ENCODE results near the gene SLC49A3. TPM values are rescaled to one million over a fixed set of nuclear protein-coding genes. Genes with fewer than 3 reads are reported as not detected.

Gene SLC49A3
- polyA plus RNA-seq, 1 experiment = 2.8 TPM

- Histone ChIP-seq H3K36me3 (ENCODE audit: control insufficient read depth, insufficient read depth, low read length) (peaks cover 5% of the 10 kb centered on the region; the same call in 1 of the 2 replicates), H3K27me3 (ENCODE audit: control insufficient read depth, insufficient read depth, low read length) (peaks cover 3% of the 10 kb centered on the region), H3K4me3 (ENCODE audit: low read depth, low read length) (peak within 1 kb of the TSS; percentile 96)
- DNase-seq (ENCODE audit: low read depth) = peak; percentile 44
- ChIA-PET CTCF (no interaction called here), POLR2A (no interaction called here)
- TF ChIP-seq CTCF (IDR thresholded peaks at IDR 0.05; ENCODE audit: insufficient read depth, low read depth, low read length) = no peak
These were observed 16.5 kb upstream of the SLC49A3 start, which contains the start of gene PCGF3 for GRCh38 chr4:705278-706082. Gene PCGF3, plus strand, starts transcription at chr4:705832. Its CDS starts 27,849 bp downstream, at chr4:733681.

GRCh38 chr4:704971-705277, 16.0 kb upstream of the SLC49A3 start:
- ChIA-PET CTCF (no interaction called here), POLR2A (no interaction called here)
- TF ChIP-seq CTCF (IDR thresholded peaks at IDR 0.05; ENCODE audit: insufficient read depth, low read depth, low read length) = no peak
- peaks cover 3% of the 10 kb centered on the region; the same call in 1 of the 2 replicates for H3K36me3 ChIP-seq (ENCODE audit: control insufficient read depth, insufficient read depth, low read length)
- no peak for DNase-seq (ENCODE audit: low read depth)
- H3K27me3 ChIP-seq (ENCODE audit: control insufficient read depth, insufficient read depth, low read length) = peaks cover 3% of the 10 kb centered on the region
- no peak overlapping the region for H3K4me3 ChIP-seq (ENCODE audit: low read depth, low read length)

GRCh38 chr4:704198-704891, 15.4 kb upstream of the SLC49A3 start:
- H3K4me3 ChIP-seq (ENCODE audit: low read depth, low read length) = no peak overlapping the region
- H3K36me3 ChIP-seq (ENCODE audit: control insufficient read depth, insufficient read depth, low read length) = peaks cover 3% of the 10 kb centered on the region; the same call in 1 of the 2 replicates
- no peak for DNase-seq (ENCODE audit: low read depth)
- ChIA-PET CTCF (no interaction called here), POLR2A (no interaction called here)
- peaks cover 3% of the 10 kb centered on the region for H3K27me3 ChIP-seq (ENCODE audit: control insufficient read depth, insufficient read depth, low read length)
- TF ChIP-seq CTCF (IDR thresholded peaks at IDR 0.05; ENCODE audit: insufficient read depth, low read depth, low read length) = no peak

- no peak overlapping the region for H3K4me3 ChIP-seq (ENCODE audit: low read depth, low read length)
- no peak for DNase-seq (ENCODE audit: low read depth)
- no peak for TF ChIP-seq CTCF (IDR thresholded peaks at IDR 0.05; ENCODE audit: insufficient read depth, low read depth, low read length)
- peaks cover 3% of the 10 kb centered on the region for H3K27me3 ChIP-seq (ENCODE audit: control insufficient read depth, insufficient read depth, low read length)
- H3K36me3 ChIP-seq (ENCODE audit: control insufficient read depth, insufficient read depth, low read length) = peaks cover 3% of the 10 kb centered on the region; the same call in 1 of the 2 replicates
- CTCF ChIA-PET = interaction anchor here (0.7 kb wide), 1 partner anchor 17 kb away, joined by 3 read pairs; no protein-coding TSS in a partner anchor
- POLR2A ChIA-PET = no interaction called here
These were observed 14.6 kb upstream of the SLC49A3 start for GRCh38 chr4:703336-704197.
